ENCODE measurements around the gene SPACA4. TPM values are rescaled to one million over a fixed set of nuclear protein-coding genes. Genes with fewer than 3 reads are reported as not detected.

SPACA4 gene
- total and polyA plus RNA-seq, 10 of the 15 experiments (the other 5 are each of a cell fraction or from before 2014, with no cell fraction given): not detected

- TF ChIP-seq NRF1 (conservative IDR thresholded peaks at IDR 0.05; ENCODE audit: low read depth, low read length) (0 out of 2 replicates have a peak, but pooled peaks have one; percentile 19), POU2F2 (IDR thresholded peaks at IDR 0.05; ENCODE audit: borderline replicate concordance, low read depth, low read length) (peak; percentile 48; the same call in 1 of the 3 replicates), ZBTB11 (CRISPR knock-in tag; IDR thresholded peaks at IDR 0.05) (no peak), IRF3 (IDR thresholded peaks at IDR 0.05) (no peak), POLR2A (IDR thresholded peaks at IDR 0.05; ENCODE audit: low read depth, low read length) (peak; percentile 78), CUX1 (IDR thresholded peaks at IDR 0.05; ENCODE audit: insufficient replicate concordance, low read depth, low read length) (no peak), JUND (IDR thresholded peaks at IDR 0.05; ENCODE audit: low read depth, low read length) (no peak), PAX5 (IDR thresholded peaks at IDR 0.05; ENCODE audit: borderline replicate concordance, low read depth, low read length) (peak; percentile 58; the same call in 1 of the 2 replicates), EED (IDR thresholded peaks at IDR 0.05; ENCODE audit: low read depth) (no peak), BCL3 (IDR thresholded peaks at IDR 0.05; ENCODE audit: borderline replicate concordance, insufficient read depth, low read depth, low read length, poor library complexity, severe bottlenecking) (peak; percentile 26), USF2 (IDR thresholded peaks at IDR 0.05; ENCODE audit: borderline replicate concordance, low read depth, low read length) (peak; percentile 89), FOS (IDR thresholded peaks at IDR 0.05; ENCODE audit: borderline replicate concordance, extremely low read depth, insufficient read length) (no peak), NR2F1 (conservative IDR thresholded peaks at IDR 0.05) (peak; percentile 71), SUPT20H (IDR thresholded peaks at IDR 0.05; ENCODE audit: borderline replicate concordance, control insufficient read depth, low read depth, low read length) (no peak), HDAC2 (IDR thresholded peaks at IDR 0.05) (no peak), CREB1 (IDR thresholded peaks at IDR 0.05; ENCODE audit: low read depth) (no peak), IKZF2 (IDR thresholded peaks at IDR 0.05) (peak; percentile 71 to 88)
These were observed 28.1 kb downstream of the SPACA4 start (continued) for GRCh38 chr19:48634424-48635262.

Data from GM12878 (cell line).